ENCODE results near the gene APOO.
A peak's percentile ranks its signal among the peaks of the same experiment; 100 is the strongest.

APOO gene

DNA sequence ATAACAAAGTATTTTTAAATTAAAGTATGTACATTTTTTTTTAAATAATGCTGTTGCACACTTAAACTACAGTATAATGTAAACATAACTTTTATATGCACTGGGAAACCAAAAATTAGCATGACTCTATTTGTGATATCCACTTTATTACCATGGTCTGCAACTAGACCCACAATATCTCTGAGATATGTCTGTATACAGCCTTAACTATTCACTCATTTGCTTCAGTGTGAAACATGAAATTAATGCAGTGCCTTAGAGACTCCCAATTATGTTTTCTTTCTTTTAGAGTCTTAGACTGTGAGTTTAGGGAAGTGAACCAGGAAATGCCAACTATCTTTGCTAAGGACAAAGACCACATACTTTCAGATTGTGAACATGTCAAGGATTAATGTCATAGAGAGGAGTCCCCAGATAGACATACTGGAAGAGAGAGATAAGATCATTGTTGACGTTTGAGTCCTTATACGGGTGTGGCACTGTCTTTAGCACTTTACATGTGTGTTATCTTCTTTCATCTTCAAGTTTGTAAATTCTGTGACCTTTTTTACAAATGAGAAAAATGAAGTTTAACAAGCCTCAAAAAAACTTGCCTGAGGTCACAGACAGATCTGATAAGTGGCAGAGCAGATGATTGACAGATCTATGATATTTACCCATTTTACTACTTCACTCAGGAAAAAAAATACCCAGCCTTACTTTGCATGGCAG is 23.3 kb upstream of the APOO start:
- H3K4me3 ChIP-seq (ENCODE audit: low read depth, low read length): no peak overlapping the region
- DNase-seq (ENCODE audit: low read depth): no peak
- in situ Hi-C loops (cut with HindIII; ENCODE audit: low sequenced_read_pairs): no loop called here
- TF ChIP-seq, protein P1, sequence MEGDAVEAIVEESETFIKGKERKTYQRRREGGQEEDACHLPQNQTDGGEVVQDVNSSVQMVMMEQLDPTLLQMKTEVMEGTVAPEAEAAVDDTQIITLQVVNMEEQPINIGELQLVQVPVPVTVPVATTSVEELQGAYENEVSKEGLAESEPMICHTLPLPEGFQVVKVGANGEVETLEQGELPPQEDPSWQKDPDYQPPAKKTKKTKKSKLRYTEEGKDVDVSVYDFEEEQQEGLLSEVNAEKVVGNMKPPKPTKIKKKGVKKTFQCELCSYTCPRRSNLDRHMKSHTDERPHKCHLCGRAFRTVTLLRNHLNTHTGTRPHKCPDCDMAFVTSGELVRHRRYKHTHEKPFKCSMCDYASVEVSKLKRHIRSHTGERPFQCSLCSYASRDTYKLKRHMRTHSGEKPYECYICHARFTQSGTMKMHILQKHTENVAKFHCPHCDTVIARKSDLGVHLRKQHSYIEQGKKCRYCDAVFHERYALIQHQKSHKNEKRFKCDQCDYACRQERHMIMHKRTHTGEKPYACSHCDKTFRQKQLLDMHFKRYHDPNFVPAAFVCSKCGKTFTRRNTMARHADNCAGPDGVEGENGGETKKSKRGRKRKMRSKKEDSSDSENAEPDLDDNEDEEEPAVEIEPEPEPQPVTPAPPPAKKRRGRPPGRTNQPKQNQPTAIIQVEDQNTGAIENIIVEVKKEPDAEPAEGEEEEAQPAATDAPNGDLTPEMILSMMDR (IDR thresholded peaks at IDR 0.05; ENCODE audit: low read depth, low read length, missing control alignments): no peak

DNA sequence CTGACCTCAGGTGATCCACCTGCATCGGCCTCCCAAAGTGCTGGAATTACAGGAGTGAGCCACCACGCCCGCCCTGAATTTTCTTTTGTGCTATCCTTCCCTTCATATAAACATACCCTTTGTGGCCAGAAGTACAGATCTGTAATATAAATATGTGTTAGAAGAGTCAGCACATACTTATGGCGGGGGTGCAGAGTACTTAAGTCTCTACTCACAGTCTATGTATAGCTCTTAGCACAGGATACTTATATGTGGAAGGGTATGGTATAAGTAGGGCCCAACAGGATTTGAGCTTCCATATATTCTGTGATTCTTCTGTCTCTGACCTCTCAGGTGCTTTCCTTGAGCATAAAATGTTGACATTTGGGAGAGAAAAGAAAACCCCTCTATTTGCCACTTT is 18.3 kb upstream of the APOO start:
- in situ Hi-C loops (cut with HindIII; ENCODE audit: low sequenced_read_pairs): no loop called here
- no peak for DNase-seq (ENCODE audit: low read depth)
- TF ChIP-seq, protein P1 (IDR thresholded peaks at IDR 0.05; ENCODE audit: low read depth, low read length, missing control alignments): no peak
- no peak overlapping the region for H3K4me3 ChIP-seq (ENCODE audit: low read depth, low read length)

- H3K4me3 ChIP-seq (ENCODE audit: low read depth, low read length): no peak overlapping the region
- TF ChIP-seq, protein P1 (IDR thresholded peaks at IDR 0.05; ENCODE audit: low read depth, low read length, missing control alignments): no peak
- in situ Hi-C loops (cut with HindIII; ENCODE audit: low sequenced_read_pairs): no loop called here
- DNase-seq (ENCODE audit: low read depth): no peak
These were observed 12.1 kb upstream of the APOO start for GRCh38 chrX:23919706-23920320.

DNA sequence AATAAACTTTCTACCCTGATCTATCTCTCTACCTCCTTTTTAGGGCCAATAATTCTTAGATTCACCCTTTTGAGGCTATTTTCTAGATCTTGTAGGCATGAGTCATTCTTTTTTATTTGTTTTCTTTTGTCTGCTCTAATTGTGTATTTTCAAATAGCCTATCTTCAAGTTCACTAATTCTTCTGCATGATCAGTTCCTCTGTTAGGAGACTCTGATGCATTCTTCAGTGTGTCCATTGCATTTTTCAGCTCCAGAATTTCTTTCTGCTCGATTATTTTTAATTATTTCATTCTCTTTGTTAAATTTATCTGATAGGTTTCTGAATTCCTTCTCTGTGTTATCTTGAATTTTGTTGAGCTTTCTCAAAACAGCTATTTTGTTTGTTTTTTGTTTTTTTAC is 11.4 kb upstream of the APOO start:
- in situ Hi-C loops (cut with HindIII; ENCODE audit: low sequenced_read_pairs): no loop called here
- H3K4me3 ChIP-seq (ENCODE audit: low read depth, low read length): no peak overlapping the region
- DNase-seq (ENCODE audit: low read depth): no peak
- TF ChIP-seq, protein P1 (IDR thresholded peaks at IDR 0.05; ENCODE audit: low read depth, low read length, missing control alignments): no peak

GRCh38 chrX:23911126-23911835 is 3.5 kb upstream of the APOO start:
- no peak for DNase-seq (ENCODE audit: low read depth)
- in situ Hi-C loops (cut with HindIII; ENCODE audit: low sequenced_read_pairs): no loop called here
- TF ChIP-seq, protein P1 (IDR thresholded peaks at IDR 0.05; ENCODE audit: low read depth, low read length, missing control alignments): no peak
- no peak overlapping the region for H3K4me3 ChIP-seq (ENCODE audit: low read depth, low read length)

DNA sequence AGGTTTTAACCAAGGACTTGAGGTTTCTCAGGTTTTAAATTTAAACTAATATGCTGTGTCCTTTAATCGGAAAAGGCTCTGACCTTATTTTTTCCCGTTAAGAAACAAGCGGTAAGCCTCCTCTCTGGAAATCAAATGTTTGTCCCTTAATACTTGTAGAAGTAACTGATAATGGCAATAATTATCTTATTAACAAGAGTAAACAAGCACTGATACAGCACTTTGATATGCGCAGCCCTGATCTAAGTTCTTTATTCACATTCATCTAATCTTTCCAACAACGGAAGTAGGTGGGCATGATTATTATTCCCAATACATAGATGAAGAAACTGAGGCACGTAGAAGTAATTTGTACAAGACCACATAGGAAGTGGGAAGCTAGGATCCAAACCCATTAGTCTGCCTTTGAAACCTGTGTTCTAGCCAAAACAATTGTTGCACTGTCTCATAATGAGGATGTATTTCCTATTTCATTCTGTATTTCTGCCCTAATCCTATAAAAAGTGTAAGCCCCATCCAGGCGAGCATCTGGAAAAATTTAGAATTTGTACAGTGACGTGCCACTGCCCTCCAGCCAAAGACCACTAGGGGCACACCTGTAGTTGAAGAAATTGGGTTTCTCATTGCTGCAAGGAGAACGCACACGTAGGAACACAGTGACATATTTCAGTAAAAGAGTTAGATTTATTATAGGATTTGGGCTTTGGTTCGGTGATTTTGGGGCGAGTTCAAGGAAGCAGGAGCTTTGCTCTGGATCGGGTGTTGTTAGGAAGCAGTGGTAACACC is 674 bp upstream of the APOO start:
- TF ChIP-seq, protein P1 (IDR thresholded peaks at IDR 0.05; ENCODE audit: low read depth, low read length, missing control alignments): peak; percentile 55
- peak overlapping the region; percentile 60 for H3K4me3 ChIP-seq (ENCODE audit: low read depth, low read length)
- in situ Hi-C loops (cut with HindIII; ENCODE audit: low sequenced_read_pairs): no loop called here
- DNase-seq (ENCODE audit: low read depth): no peak
